ENCODE data around the gene PLA2G15.

The PLA2G15 gene

DNA sequence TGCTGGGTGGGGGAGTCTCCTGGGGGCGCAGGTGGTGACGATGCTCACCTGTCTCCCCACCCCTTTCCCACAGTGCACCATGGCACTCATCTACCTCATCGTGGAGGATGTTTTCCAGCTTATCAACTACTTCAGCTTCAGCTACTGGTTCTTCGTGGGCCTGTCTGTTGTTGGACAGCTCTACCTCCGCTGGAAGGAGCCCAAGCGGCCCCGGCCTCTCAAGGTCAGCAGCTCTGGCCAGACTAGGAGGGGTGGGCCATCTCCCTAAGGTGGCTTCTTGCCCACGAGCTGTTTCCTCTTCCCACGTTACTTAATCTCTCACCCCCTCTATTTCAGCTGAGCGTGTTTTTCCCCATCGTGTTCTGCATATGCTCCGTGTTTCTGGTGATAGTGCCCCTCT lies 51.1 kb downstream of the PLA2G15 start:
- TF ChIP-seq, protein P1, sequence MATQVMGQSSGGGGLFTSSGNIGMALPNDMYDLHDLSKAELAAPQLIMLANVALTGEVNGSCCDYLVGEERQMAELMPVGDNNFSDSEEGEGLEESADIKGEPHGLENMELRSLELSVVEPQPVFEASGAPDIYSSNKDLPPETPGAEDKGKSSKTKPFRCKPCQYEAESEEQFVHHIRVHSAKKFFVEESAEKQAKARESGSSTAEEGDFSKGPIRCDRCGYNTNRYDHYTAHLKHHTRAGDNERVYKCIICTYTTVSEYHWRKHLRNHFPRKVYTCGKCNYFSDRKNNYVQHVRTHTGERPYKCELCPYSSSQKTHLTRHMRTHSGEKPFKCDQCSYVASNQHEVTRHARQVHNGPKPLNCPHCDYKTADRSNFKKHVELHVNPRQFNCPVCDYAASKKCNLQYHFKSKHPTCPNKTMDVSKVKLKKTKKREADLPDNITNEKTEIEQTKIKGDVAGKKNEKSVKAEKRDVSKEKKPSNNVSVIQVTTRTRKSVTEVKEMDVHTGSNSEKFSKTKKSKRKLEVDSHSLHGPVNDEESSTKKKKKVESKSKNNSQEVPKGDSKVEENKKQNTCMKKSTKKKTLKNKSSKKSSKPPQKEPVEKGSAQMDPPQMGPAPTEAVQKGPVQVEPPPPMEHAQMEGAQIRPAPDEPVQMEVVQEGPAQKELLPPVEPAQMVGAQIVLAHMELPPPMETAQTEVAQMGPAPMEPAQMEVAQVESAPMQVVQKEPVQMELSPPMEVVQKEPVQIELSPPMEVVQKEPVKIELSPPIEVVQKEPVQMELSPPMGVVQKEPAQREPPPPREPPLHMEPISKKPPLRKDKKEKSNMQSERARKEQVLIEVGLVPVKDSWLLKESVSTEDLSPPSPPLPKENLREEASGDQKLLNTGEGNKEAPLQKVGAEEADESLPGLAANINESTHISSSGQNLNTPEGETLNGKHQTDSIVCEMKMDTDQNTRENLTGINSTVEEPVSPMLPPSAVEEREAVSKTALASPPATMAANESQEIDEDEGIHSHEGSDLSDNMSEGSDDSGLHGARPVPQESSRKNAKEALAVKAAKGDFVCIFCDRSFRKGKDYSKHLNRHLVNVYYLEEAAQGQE (IDR thresholded peaks at IDR 0.05; ENCODE audit: insufficient read depth in 1 of 2, low read depth in 2 of 2, low read length in 2 of 2): no peak
- TF ChIP-seq FOXP2 (optimal IDR thresholded peaks at IDR 0.05; ENCODE audit: borderline replicate concordance, extremely low read depth, extremely low read length, insufficient read depth) (no peak), SIN3A (IDR thresholded peaks at IDR 0.05; ENCODE audit: borderline replicate concordance, insufficient read depth, low read length) (no peak), POLR2AphosphoS5 (IDR thresholded peaks at IDR 0.05; ENCODE audit: low read depth, low read length) (no peak), TAF1 (IDR thresholded peaks at IDR 0.05; ENCODE audit: borderline replicate concordance, insufficient read depth, low read length) (no peak)

DNA sequence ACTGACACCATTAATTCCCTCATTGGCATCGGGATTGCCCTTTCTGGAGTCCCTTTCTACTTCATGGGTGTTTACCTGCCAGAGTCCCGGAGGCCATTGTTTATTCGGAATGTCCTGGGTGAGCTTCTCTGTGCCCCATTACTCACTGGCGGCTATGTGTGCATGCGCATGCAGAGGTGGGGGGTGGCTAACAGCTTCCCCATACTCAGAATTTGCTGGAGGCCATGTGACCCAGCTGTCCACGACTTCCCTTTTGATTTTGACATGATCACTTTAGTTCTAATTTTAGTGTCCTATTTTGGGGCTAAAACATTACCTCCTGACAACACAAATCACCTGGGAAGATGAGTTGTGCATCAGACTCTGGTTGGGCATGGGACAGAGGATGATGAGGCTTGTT lies 51.5 kb downstream of the PLA2G15 start:
- TF ChIP-seq FOXP2 (optimal IDR thresholded peaks at IDR 0.05; ENCODE audit: borderline replicate concordance, extremely low read depth, extremely low read length, insufficient read depth) (no peak), TAF1 (IDR thresholded peaks at IDR 0.05; ENCODE audit: borderline replicate concordance, insufficient read depth, low read length) (no peak), POLR2AphosphoS5 (IDR thresholded peaks at IDR 0.05; ENCODE audit: low read depth, low read length) (no peak), SIN3A (IDR thresholded peaks at IDR 0.05; ENCODE audit: borderline replicate concordance, insufficient read depth, low read length) (no peak)
- TF ChIP-seq, protein P1 (IDR thresholded peaks at IDR 0.05; ENCODE audit: insufficient read depth in 1 of 2, low read depth in 2 of 2, low read length in 2 of 2): no peak

DNA sequence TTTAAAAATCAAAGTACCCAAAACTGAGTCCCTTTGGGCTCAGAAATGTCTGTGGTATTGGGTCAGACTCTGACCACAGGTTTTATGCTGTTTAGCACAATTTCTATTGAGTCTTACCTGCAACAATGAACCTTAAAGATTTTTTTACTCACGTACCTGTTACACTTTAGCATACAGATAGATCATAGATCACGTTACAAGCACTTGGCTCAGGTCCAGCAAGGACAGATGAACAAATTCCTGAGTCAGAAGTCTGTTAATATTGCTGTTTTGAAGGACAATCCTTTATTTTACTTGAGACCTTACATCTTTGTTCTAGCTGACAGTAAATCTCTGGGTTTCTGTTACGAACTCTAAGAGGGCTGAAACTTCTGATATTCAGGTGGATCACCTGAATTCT lies 52.7 kb downstream of the PLA2G15 start:
- TF ChIP-seq, protein P1 (IDR thresholded peaks at IDR 0.05; ENCODE audit: insufficient read depth in 1 of 2, low read depth in 2 of 2, low read length in 2 of 2): no peak
- TF ChIP-seq POLR2AphosphoS5 (IDR thresholded peaks at IDR 0.05; ENCODE audit: low read depth, low read length) (no peak), TAF1 (IDR thresholded peaks at IDR 0.05; ENCODE audit: borderline replicate concordance, insufficient read depth, low read length) (no peak), SIN3A (IDR thresholded peaks at IDR 0.05; ENCODE audit: borderline replicate concordance, insufficient read depth, low read length) (no peak), FOXP2 (optimal IDR thresholded peaks at IDR 0.05; ENCODE audit: borderline replicate concordance, extremely low read depth, extremely low read length, insufficient read depth) (no peak)

DNA sequence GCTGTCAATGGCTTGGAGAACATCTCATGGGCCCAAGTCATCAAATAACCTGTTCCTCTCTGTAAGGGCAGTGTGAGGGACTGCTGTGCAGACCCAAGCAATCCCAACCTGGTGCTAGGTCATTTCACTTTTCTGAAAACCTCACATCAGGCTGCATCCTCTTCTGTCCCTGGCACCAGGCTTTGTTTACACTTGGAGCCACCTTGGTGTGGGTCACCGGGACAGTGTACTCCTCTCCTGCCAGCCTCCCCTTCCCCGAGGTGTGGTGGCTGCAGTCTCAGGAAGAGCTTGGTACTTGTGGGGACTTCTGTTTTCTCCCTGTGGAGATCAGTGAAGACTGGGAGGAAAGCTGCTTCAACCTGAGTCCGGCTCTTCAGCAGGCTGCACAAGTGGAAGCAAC lies 53.1 kb downstream of the PLA2G15 start:
- TF ChIP-seq FOXP2 (optimal IDR thresholded peaks at IDR 0.05; ENCODE audit: borderline replicate concordance, extremely low read depth, extremely low read length, insufficient read depth) (no peak), TAF1 (IDR thresholded peaks at IDR 0.05; ENCODE audit: borderline replicate concordance, insufficient read depth, low read length) (no peak), SIN3A (IDR thresholded peaks at IDR 0.05; ENCODE audit: borderline replicate concordance, insufficient read depth, low read length) (no peak), POLR2AphosphoS5 (IDR thresholded peaks at IDR 0.05; ENCODE audit: low read depth, low read length) (no peak)
- TF ChIP-seq, protein P1 (IDR thresholded peaks at IDR 0.05; ENCODE audit: insufficient read depth in 1 of 2, low read depth in 2 of 2, low read length in 2 of 2): no peak
